ENCODE measurements around the gene SFT2D2.

- TF ChIP-seq, protein P1, sequence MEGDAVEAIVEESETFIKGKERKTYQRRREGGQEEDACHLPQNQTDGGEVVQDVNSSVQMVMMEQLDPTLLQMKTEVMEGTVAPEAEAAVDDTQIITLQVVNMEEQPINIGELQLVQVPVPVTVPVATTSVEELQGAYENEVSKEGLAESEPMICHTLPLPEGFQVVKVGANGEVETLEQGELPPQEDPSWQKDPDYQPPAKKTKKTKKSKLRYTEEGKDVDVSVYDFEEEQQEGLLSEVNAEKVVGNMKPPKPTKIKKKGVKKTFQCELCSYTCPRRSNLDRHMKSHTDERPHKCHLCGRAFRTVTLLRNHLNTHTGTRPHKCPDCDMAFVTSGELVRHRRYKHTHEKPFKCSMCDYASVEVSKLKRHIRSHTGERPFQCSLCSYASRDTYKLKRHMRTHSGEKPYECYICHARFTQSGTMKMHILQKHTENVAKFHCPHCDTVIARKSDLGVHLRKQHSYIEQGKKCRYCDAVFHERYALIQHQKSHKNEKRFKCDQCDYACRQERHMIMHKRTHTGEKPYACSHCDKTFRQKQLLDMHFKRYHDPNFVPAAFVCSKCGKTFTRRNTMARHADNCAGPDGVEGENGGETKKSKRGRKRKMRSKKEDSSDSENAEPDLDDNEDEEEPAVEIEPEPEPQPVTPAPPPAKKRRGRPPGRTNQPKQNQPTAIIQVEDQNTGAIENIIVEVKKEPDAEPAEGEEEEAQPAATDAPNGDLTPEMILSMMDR (IDR thresholded peaks at IDR 0.05; ENCODE audit: low read length) = no peak
- TF ChIP-seq EZH2phosphoT487 (IDR thresholded peaks at IDR 0.05; ENCODE audit: low read length) = no peak
Measured at GRCh38 chr1:168285521-168285790, 59.7 kb downstream of the SFT2D2 start.
